ENCODE measurements around the gene TGM2.

TGM2 gene

GRCh38 chr20:38175304-38176180 lies 10.5 kb upstream of the TGM2 start:
- DNase-seq, result no peak

- peak; percentile 87 for DNase-seq
Observed at GRCh38 chr20:38173237-38174156, 8.4 kb upstream of the TGM2 start.

GRCh38 chr20:38172408-38172807 lies 7.3 kb upstream of the TGM2 start:
- peak; percentile 56 for DNase-seq

- DNase-seq, result no peak
Observed at GRCh38 chr20:38171675-38172043, 6.6 kb upstream of the TGM2 start.

- DNase-seq, result no peak
Observed at GRCh38 chr20:38170826-38171674, 6.0 kb upstream of the TGM2 start.

GRCh38 chr20:38170219-38170825 lies 5.3 kb upstream of the TGM2 start:
- DNase-seq, result no peak

GRCh38 chr20:38169636-38170193 lies 4.6 kb upstream of the TGM2 start:
- DNase-seq, result no peak

GRCh38 chr20:38168791-38169589 lies 3.9 kb upstream of the TGM2 start:
- no peak for DNase-seq

GRCh38 chr20:38167851-38168760 lies 3.0 kb upstream of the TGM2 start:
- DNase-seq, result peak; percentile 88

- no peak for DNase-seq
Observed at GRCh38 chr20:38167328-38167850, 2.3 kb upstream of the TGM2 start.

GRCh38 chr20:38166703-38167233 lies 1.7 kb upstream of the TGM2 start:
- DNase-seq, result no peak

GRCh38 chr20:38165966-38166702 lies 1.1 kb upstream of the TGM2 start:
- peak; percentile 65 for DNase-seq

GRCh38 chr20:38164624-38165088 lies 414 bp downstream of the TGM2 start:
- DNase-seq, result no peak

- DNase-seq, result no peak
Observed at GRCh38 chr20:38164069-38164468, 1.0 kb downstream of the TGM2 start.

- DNase-seq, result no peak
Observed at GRCh38 chr20:38162878-38163875, 1.9 kb downstream of the TGM2 start.

- DNase-seq, result no peak
Observed at GRCh38 chr20:38162149-38162548, 2.9 kb downstream of the TGM2 start.

GRCh38 chr20:38161412-38161774 lies 3.7 kb downstream of the TGM2 start:
- no peak for DNase-seq

Measured in fibroblast of skin of abdomen (primary cell).